Measurements from ENCODE around the gene MLIP. TPM values are rescaled to one million over a fixed set of nuclear protein-coding genes. Genes with fewer than 3 reads are reported as not detected.
A peak's percentile ranks its signal among the peaks of the same experiment; 100 is the strongest.

MLIP gene
- total and polyA plus RNA-seq, 2 of the 13 experiments (the other 11 are each of a cell fraction or from before 2014, with no cell fraction given): 0.08 to 0.33 TPM

DNA sequence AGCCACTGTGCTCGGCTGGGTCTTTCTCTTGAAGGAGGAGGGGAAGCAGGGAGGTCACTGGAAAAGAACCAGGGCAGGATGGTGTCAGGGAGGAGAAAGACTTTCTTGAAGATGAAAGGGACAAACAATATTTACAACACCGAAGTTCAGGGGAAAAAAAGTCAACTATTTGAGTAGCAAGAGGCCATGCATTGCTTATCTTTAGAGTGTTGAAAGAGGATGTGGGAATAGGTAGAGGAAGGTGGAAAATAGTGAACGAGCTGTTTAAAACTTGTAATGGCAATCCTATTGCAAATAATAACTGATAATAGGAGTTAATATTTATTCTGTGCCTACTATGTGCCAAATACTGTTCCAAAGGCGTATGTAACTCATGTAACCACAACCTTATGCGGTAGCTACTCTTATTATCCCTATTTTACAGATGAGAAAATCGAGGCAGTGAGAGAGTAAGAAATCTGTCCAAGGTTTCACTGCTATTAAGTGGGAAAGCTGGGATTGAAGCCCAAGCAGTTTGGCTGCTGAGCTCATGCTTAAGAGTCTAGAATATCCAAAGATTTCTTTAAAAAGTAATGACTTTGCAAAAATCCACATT, 12.7 kb upstream of the MLIP start (continued):
- TF ChIP-seq ZNF629 (CRISPR knock-in tag; conservative IDR thresholded peaks at IDR 0.05) (peak; percentile 91), ATF1 (CRISPR knock-in tag; IDR thresholded peaks at IDR 0.05) (no peak), PLRG1 (conservative IDR thresholded peaks at IDR 0.05) (no peak), CEBPG (CRISPR knock-in tag; IDR thresholded peaks at IDR 0.05) (0 out of 2 replicates have a peak, but pooled peaks have one; percentile 31), NFE2L2 (IDR thresholded peaks at IDR 0.05; ENCODE audit: low read length) (0 out of 2 replicates have a peak, but pooled peaks have one; percentile 35), EP300 (IDR thresholded peaks at IDR 0.05; ENCODE audit: low read depth in 2 of 2, low read length in 2 of 2) (peak in 1 of 2 experiments; percentile 61; a peak in 1 of 4 replicates), EP300 (CRISPR knock-in tag; IDR thresholded peaks at IDR 0.05; ENCODE audit: borderline replicate concordance) (peak; percentile 38; the same call in 1 of the 2 replicates), ERF (CRISPR knock-in tag; IDR thresholded peaks at IDR 0.05) (0 out of 2 replicates have a peak, but pooled peaks have one; percentile 37), AGO2 (optimal IDR thresholded peaks at IDR 0.05; ENCODE audit: low read depth, low read length) (no peak), FOXO1 (CRISPR knock-in tag; IDR thresholded peaks at IDR 0.05) (peak; percentile 37; the same call in 1 of the 2 replicates), ZNF616 (CRISPR knock-in tag; IDR thresholded peaks at IDR 0.05; ENCODE audit: low read depth) (no peak), ZNF772 (CRISPR knock-in tag; IDR thresholded peaks at IDR 0.05) (no peak), GATAD1 (CRISPR knock-in tag; IDR thresholded peaks at IDR 0.05) (no peak), ZNF670 (CRISPR knock-in tag; IDR thresholded peaks at IDR 0.05; ENCODE audit: borderline replicate concordance) (no peak), CREBL2 (CRISPR knock-in tag; IDR thresholded peaks at IDR 0.05; ENCODE audit: borderline replicate concordance) (no peak), MYNN (CRISPR knock-in tag; IDR thresholded peaks at IDR 0.05; ENCODE audit: low read depth) (no peak), ZNF678 (CRISPR knock-in tag; IDR thresholded peaks at IDR 0.05) (no peak), CBFB (CRISPR knock-in tag; IDR thresholded peaks at IDR 0.05) (no peak), AHR (CRISPR knock-in tag; IDR thresholded peaks at IDR 0.05) (no peak), ELF3 (CRISPR knock-in tag; IDR thresholded peaks at IDR 0.05) (0 out of 2 replicates have a peak, but pooled peaks have one; percentile 38), ZNF367 (CRISPR knock-in tag; IDR thresholded peaks at IDR 0.05; ENCODE audit: borderline replicate concordance) (no peak), TEF (CRISPR knock-in tag; IDR thresholded peaks at IDR 0.05) (no peak), SP5 (CRISPR knock-in tag; IDR thresholded peaks at IDR 0.05; ENCODE audit: borderline replicate concordance, low read depth) (0 out of 2 replicates have a peak, but pooled peaks have one; percentile 37), TARDBP (CRISPR knock-in tag; IDR thresholded peaks at IDR 0.05) (no peak)
- TF ChIP-seq, protein P1, sequence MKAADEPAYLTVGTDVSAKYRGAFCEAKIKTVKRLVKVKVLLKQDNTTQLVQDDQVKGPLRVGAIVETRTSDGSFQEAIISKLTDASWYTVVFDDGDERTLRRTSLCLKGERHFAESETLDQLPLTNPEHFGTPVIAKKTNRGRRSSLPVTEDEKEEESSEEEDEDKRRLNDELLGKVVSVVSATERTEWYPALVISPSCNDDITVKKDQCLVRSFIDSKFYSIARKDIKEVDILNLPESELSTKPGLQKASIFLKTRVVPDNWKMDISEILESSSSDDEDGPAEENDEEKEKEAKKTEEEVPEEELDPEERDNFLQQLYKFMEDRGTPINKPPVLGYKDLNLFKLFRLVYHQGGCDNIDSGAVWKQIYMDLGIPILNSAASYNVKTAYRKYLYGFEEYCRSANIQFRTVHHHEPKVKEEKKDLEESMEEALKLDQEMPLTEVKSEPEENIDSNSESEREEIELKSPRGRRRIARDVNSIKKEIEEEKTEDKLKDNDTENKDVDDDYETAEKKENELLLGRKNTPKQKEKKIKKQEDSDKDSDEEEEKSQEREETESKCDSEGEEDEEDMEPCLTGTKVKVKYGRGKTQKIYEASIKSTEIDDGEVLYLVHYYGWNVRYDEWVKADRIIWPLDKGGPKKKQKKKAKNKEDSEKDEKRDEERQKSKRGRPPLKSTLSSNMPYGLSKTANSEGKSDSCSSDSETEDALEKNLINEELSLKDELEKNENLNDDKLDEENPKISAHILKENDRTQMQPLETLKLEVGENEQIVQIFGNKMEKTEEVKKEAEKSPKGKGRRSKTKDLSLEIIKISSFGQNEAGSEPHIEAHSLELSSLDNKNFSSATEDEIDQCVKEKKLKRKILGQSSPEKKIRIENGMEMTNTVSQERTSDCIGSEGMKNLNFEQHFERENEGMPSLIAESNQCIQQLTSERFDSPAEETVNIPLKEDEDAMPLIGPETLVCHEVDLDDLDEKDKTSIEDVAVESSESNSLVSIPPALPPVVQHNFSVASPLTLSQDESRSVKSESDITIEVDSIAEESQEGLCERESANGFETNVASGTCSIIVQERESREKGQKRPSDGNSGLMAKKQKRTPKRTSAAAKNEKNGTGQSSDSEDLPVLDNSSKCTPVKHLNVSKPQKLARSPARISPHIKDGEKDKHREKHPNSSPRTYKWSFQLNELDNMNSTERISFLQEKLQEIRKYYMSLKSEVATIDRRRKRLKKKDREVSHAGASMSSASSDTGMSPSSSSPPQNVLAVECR (CRISPR knock-in tag; IDR thresholded peaks at IDR 0.05; ENCODE audit: borderline replicate concordance): no peak
- TF ChIP-seq, protein P2, sequence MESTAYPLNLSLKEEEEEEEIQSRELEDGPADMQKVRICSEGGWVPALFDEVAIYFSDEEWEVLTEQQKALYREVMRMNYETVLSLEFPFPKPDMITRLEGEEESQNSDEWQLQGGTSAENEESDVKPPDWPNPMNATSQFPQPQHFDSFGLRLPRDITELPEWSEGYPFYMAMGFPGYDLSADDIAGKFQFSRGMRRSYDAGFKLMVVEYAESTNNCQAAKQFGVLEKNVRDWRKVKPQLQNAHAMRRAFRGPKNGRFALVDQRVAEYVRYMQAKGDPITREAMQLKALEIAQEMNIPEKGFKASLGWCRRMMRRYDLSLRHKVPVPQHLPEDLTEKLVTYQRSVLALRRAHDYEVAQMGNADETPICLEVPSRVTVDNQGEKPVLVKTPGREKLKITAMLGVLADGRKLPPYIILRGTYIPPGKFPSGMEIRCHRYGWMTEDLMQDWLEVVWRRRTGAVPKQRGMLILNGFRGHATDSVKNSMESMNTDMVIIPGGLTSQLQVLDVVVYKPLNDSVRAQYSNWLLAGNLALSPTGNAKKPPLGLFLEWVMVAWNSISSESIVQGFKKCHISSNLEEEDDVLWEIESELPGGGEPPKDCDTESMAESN (CRISPR knock-in tag; conservative IDR thresholded peaks at IDR 0.05): no peak
